Natural killer cell treated with Interleukin-12 subunit alpha and Interleukin-12 subunit beta and Interleukin-15 and Interleukin-18, amount 100 ng/mL, for 72 hours (primary cell): ENCODE results near the gene CYP2C18. TPM values are rescaled to one million over a fixed set of nuclear protein-coding genes. Genes with fewer than 3 reads are reported as not detected.
"Not testable (repeated sequence)": the region's sequence is repeated elsewhere in the genome, so short reads cannot be mapped to it uniquely, and the experiment has no call there.

Experiments used
- ATAC-seq, 2 donors: fragments of 150-1000 bp; cut with Tn5 transposase in 1 of 2; sonication (Bioruptor Pico), chemical (Tn5 transposase) in 1 of 2; 2 replicates each; pipeline ENCODE4 v1.10.0; 2021
- DNase-seq: peaks from one replicate; pipeline ENCODE4 v3.0.0; 2022; ENCODE audit warnings: low spot score
- H3K27ac Mint-ChIP-seq, 2 donors: 1 replicate in 1 of 2; 2 replicates in 1 of 2; pipeline ENCODE4 v1.8.0; 2022; ENCODE audit warnings: mixed read lengths in 2 of 2, mild to moderate bottlenecking in 1 of 2, moderate library complexity in 1 of 2
- H3K27me3 Mint-ChIP-seq, 2 donors: 1 replicate in 1 of 2; 2 replicates in 1 of 2; pipeline ENCODE4 v1.8.0; 2022; ENCODE audit warnings: mixed read lengths in 2 of 2
- H3K36me3 Mint-ChIP-seq: one replicate; pipeline ENCODE4 v1.8.0; 2022; ENCODE audit warnings: mixed read lengths
- H3K4me1 Mint-ChIP-seq, 2 donors: 1 replicate in 1 of 2; 2 replicates in 1 of 2; pipeline ENCODE4 v1.8.0; 2022; ENCODE audit warnings: low read depth in 2 of 2, mixed read lengths in 2 of 2, mild to moderate bottlenecking in 1 of 2
- H3K4me3 Mint-ChIP-seq: one replicate; pipeline ENCODE4 v1.8.0; 2022; ENCODE audit warnings: mixed read lengths
- H3K9me3 Mint-ChIP-seq: 2 replicates; pipeline ENCODE4 v1.8.0; 2022; ENCODE audit warnings: mixed read lengths
- total RNA-seq, 2 donors: library from RNA; stranded (reverse); gene quantifications; one replicate each; pipeline ENCODE4 v1.2.3, GENCODE V29; 2022

Gene CYP2C18
- not detected for total RNA-seq

GRCh38 chr10:94683214-94684054 lies at the start of gene CYP2C18:
CYP2C18 (plus strand) TSS chr10:94683729; CDS start chr10:94683820, 91 bp downstream.
- H3K4me1 Mint-ChIP-seq = no peaks in the 10 kb centered on the region
- H3K4me3 Mint-ChIP-seq = no peak within 1 kb of the TSS
- no peak within 1 kb of the TSS for H3K27ac Mint-ChIP-seq
- no peaks in the 10 kb centered on the region for H3K27me3 Mint-ChIP-seq
- DNase-seq = no peak
- ATAC-seq = no peak
- H3K9me3 Mint-ChIP-seq = peaks cover 6% of the 10 kb centered on the region
- H3K36me3 Mint-ChIP-seq = no peaks in the 10 kb centered on the region

DNA sequence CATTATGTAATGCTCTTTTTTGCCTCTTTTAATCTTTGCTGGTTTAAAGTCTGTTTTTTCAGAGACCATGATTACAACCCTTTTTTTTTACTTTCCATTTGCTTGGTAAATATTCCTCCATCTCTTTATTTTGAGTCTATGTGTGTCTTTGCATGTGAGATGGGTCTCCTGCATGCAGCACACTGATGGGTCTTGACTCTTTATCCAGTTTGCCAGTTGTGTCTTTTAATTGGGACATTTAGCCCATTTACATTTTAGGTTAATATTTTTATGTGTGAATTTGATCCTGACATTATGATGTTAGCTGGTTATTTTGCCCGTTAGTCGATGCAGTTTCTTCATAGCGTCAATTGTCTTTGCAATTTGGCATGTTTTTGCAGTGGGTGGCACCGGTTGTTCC lies 45.4 kb upstream of the CYP2C18 start:
- not testable (repeated sequence) for ATAC-seq, H3K27me3 Mint-ChIP-seq, H3K4me3 Mint-ChIP-seq, H3K27ac Mint-ChIP-seq, H3K4me1 Mint-ChIP-seq, DNase-seq
- Mint-ChIP-seq H3K36me3 (peaks cover 18% of the 10 kb centered on the region), H3K9me3 (peaks cover 12% of the 10 kb centered on the region)

DNA sequence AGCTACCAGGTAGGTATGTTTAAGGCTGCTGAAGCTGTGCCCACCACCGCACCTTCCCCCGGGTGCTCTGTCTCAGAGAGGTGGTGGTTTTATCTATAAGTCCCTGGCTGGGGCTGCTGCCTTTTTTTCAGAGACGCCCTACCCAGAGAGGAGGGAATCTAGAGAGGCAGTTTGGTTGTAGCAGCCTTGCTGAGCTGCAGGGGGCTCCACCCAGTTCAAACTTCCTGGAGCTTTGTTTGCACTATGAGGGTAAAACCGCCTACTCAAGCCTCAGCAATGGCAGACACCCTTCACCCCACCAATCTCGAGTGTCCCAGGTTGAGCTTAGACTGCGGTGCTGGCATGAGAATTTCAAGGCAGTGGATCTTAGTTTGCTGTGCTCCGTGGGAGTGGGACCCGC lies 43.6 kb upstream of the CYP2C18 start:
- no peak for ATAC-seq
- no peaks in the 10 kb centered on the region for H3K4me1 Mint-ChIP-seq
- no peak overlapping the region for H3K4me3 Mint-ChIP-seq
- H3K9me3 Mint-ChIP-seq = peaks cover 12% of the 10 kb centered on the region
- H3K27me3 Mint-ChIP-seq = peaks cover 0 to 8% of the 10 kb centered on the region in 2 donors
- no peak overlapping the region for H3K27ac Mint-ChIP-seq
- peaks cover 18% of the 10 kb centered on the region for H3K36me3 Mint-ChIP-seq
- no peak for DNase-seq

DNA sequence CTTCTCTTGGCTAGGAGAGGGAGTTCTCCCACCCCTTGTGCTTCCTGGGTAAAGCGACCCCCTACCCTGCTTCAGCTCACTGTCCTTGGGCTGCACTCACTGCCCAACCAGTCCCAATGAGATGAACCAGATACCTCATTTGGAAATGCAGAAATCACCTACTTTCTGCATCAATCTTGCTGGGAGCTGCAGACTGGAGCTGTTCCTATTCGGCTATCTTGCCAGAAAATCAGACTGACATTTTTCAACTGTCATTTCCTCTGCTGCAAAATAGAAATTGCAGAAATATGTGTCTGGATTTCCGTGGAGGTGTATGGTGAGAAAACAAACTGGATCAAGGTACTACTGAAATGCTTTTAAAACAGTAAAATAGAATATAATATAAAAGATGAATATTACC lies 43.0 kb upstream of the CYP2C18 start:
- Mint-ChIP-seq H3K4me3 (no peak overlapping the region), H3K27me3 (peaks cover 0 to 8% of the 10 kb centered on the region in 2 donors), H3K4me1 (no peaks in the 10 kb centered on the region), H3K27ac (no peak overlapping the region), H3K36me3 (peaks cover 18% of the 10 kb centered on the region), H3K9me3 (peaks cover 12% of the 10 kb centered on the region)
- DNase-seq (no peak), ATAC-seq (no peak)

DNA sequence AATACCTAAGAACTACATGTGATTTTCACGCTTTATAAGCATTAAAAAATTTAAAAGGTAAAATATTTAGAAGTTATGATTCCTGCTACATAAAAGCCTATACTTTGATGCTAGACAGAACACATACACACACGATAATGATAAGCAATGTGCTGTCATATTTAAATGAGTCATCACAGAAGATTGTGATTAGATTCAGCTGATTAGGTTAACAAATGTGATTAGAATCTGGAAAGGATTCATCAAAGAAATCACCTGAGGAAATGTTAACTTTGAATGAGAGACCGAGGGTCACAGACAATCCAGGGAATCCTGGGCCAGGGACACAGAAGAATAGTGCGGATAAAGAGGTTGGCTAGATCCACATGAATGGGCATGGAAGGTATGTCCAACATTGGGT lies 42.0 kb upstream of the CYP2C18 start:
- H3K36me3 Mint-ChIP-seq = peaks cover 18% of the 10 kb centered on the region
- H3K27me3 Mint-ChIP-seq = peaks cover 0 to 8% of the 10 kb centered on the region in 2 donors
- no peak overlapping the region for H3K27ac Mint-ChIP-seq
- H3K4me1 Mint-ChIP-seq = no peaks in the 10 kb centered on the region
- no peak overlapping the region for H3K4me3 Mint-ChIP-seq
- H3K9me3 Mint-ChIP-seq = peaks cover 12% of the 10 kb centered on the region
- ATAC-seq = no peak
- no peak for DNase-seq

DNA sequence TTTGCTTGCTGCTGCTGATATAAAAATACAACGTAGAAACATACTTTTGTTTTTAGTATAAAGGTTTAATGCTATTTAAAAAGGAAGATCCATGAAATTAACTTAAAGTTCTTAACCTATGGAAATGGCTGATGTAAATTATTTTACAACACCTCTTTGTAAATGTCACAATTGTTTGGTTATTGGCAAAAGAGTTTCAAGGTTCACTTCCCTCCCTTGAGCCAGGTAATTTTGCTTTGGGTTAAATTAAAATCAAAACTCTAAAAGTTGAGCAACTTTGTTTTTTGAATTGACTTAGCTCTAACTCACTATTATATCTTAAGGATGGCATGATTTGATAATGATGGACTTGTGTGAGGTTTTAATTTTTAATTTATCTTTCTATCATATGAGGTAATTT lies 39.2 kb upstream of the CYP2C18 start:
- no peak for ATAC-seq
- Mint-ChIP-seq H3K27me3 (no peaks in the 10 kb centered on the region), H3K9me3 (no peaks in the 10 kb centered on the region), H3K4me1 (no peaks in the 10 kb centered on the region), H3K4me3 (no peak overlapping the region), H3K36me3 (no peaks in the 10 kb centered on the region), H3K27ac (no peak overlapping the region)
- DNase-seq = no peak

GRCh38 chr10:94645285-94645684 lies 38.2 kb upstream of the CYP2C18 start:
- no peaks in the 10 kb centered on the region for H3K36me3 Mint-ChIP-seq
- no peaks in the 10 kb centered on the region for H3K27me3 Mint-ChIP-seq
- ATAC-seq (no peak), DNase-seq (no peak)
- H3K4me3 Mint-ChIP-seq = no peak overlapping the region
- peaks cover 4% of the 10 kb centered on the region for H3K9me3 Mint-ChIP-seq
- no peak overlapping the region for H3K27ac Mint-ChIP-seq
- H3K4me1 Mint-ChIP-seq = no peaks in the 10 kb centered on the region

DNA sequence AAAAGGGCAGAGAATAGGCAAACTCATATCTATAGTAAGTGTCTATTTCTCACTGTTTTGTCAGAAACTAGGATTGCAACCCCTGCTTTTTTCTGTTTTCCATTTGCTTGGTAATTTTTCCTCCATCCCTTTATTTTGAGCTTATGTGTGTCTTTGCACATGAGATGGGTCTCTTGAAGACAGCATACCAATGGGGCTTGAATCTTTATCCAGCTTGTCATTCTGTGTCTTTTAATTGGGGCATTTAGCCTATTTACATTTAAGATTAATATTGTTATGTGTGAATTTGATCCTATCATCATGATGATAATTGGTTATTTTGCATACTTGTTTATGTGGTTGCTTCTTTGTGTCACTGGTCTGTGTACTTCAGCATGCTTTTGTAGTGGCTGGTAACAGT lies 28.3 kb upstream of the CYP2C18 start:
- DNase-seq, H3K9me3 Mint-ChIP-seq, ATAC-seq, H3K4me3 Mint-ChIP-seq, H3K27ac Mint-ChIP-seq, H3K27me3 Mint-ChIP-seq, H3K4me1 Mint-ChIP-seq, H3K36me3 Mint-ChIP-seq: not testable (repeated sequence)

- not testable (repeated sequence) for H3K36me3 Mint-ChIP-seq, H3K27me3 Mint-ChIP-seq, H3K27ac Mint-ChIP-seq, H3K4me1 Mint-ChIP-seq, H3K4me3 Mint-ChIP-seq, ATAC-seq, DNase-seq
- H3K9me3 Mint-ChIP-seq = peaks cover 12% of the 10 kb centered on the region
These were observed 20.5 kb upstream of the CYP2C18 start for GRCh38 chr10:94663061-94663460.

- Mint-ChIP-seq H3K36me3 (no peaks in the 10 kb centered on the region), H3K27ac (no peak overlapping the region), H3K9me3 (peaks cover 9% of the 10 kb centered on the region), H3K4me3 (no peak overlapping the region), H3K27me3 (peaks cover 0 to 5% of the 10 kb centered on the region in 2 donors), H3K4me1 (no peaks in the 10 kb centered on the region)
- DNase-seq (no peak), ATAC-seq (no peak)
These were observed 17.0 kb upstream of the CYP2C18 start for GRCh38 chr10:94666391-94667102.

DNA sequence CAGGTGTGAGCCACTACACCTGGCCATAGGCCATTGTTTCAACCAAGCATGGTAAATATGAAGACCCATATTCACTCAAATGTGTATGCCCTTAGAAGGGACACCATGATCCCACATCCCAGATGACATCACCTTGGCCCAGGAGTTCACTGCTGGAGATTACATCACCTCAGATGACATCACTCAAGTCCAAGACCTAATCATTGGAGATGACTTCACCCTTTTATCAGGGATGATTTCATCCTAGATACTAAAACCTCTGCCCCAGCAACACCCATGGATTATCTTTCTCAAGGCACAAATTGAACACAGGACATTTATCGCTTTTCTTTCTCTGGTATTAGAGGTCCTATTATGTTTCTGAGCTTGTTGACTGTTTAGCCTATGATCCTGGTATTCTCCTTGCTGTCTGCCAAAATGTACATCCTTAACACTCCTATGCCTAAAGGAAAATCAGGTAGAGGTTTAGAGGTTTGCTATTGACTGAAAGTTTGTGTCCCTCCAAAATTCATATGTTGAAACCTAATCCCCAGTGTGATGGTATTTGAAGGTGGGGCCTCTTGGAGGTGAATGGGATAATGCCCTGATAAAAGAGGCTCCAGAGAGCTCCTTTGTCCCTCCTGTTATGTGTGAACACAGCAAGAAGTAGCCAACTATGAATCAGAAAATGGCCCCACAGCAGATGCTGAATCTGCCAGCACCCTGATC lies 9.8 kb upstream of the CYP2C18 start:
- no peak for ATAC-seq
- no peaks in the 10 kb centered on the region for H3K4me1 Mint-ChIP-seq
- H3K9me3 Mint-ChIP-seq = peaks cover 9% of the 10 kb centered on the region
- no peaks in the 10 kb centered on the region for H3K36me3 Mint-ChIP-seq
- DNase-seq = no peak
- no peaks in the 10 kb centered on the region for H3K27me3 Mint-ChIP-seq
- H3K4me3 Mint-ChIP-seq = no peak overlapping the region
- no peak overlapping the region for H3K27ac Mint-ChIP-seq

- no peak for DNase-seq
- no peak overlapping the region for H3K4me3 Mint-ChIP-seq
- ATAC-seq = no peak
- H3K36me3 Mint-ChIP-seq = no peaks in the 10 kb centered on the region
- no peaks in the 10 kb centered on the region for H3K27me3 Mint-ChIP-seq
- no peaks in the 10 kb centered on the region for H3K4me1 Mint-ChIP-seq
- peaks cover 6% of the 10 kb centered on the region for H3K9me3 Mint-ChIP-seq
- H3K27ac Mint-ChIP-seq = no peak overlapping the region
These were observed 7.0 kb upstream of the CYP2C18 start for GRCh38 chr10:94676496-94676895.

DNA sequence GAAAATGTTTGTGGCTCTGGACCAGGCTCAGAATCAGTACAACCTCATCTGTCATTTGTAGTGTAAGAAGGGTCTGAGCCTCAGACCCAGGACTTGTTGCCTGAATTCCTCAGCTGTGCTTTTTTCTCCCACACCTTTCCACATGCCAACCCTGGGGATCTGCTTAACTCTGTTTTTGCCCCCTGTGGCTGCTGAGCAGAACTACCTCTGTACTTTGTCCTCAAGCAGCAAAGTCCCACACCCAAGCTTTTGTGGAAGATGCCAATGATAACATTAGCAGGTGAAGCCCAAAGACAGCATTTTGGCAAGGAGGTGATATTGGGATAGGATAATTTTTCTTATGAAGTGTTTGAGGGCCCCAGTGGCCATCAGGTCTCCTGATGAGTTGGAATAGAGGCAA lies 5.8 kb upstream of the CYP2C18 start:
- ATAC-seq (no peak), DNase-seq (no peak)
- Mint-ChIP-seq H3K27ac (no peak overlapping the region), H3K4me3 (no peak overlapping the region), H3K27me3 (no peaks in the 10 kb centered on the region), H3K4me1 (no peaks in the 10 kb centered on the region), H3K36me3 (no peaks in the 10 kb centered on the region), H3K9me3 (peaks cover 6% of the 10 kb centered on the region)

DNA sequence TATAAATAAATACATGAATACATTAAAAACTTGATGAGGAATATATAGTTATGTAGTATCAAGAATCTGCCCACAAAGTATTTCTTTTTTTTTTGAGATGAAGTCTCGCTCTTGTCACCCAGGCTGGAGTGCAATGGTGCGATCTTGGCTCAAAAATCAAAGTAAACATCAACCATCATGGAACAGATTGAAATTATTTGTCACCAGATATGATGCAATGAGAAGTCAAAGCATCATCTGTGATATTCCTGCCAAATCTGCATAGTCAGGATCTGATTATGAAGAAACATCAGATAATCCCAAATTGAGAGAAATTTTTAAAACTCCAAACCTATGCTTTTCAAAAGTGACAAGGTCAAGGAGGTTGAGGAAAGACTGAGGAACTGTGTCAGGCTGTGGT lies 5.1 kb upstream of the CYP2C18 start:
- Mint-ChIP-seq H3K27me3 (no peaks in the 10 kb centered on the region), H3K9me3 (peaks cover 6% of the 10 kb centered on the region), H3K4me1 (no peaks in the 10 kb centered on the region), H3K36me3 (no peaks in the 10 kb centered on the region), H3K4me3 (no peak overlapping the region), H3K27ac (no peak overlapping the region)
- no peak for ATAC-seq
- no peak for DNase-seq
